Fibroblast of peridontal ligament (primary cell): ENCODE measurements around the gene CAPZA1.

Experiments
- DNase-seq: peaks from one replicate; pipeline ENCODE4 v3.0.0-alpha.2; 2010; ENCODE audit errors: extremely low read depth

The CAPZA1 gene

DNA sequence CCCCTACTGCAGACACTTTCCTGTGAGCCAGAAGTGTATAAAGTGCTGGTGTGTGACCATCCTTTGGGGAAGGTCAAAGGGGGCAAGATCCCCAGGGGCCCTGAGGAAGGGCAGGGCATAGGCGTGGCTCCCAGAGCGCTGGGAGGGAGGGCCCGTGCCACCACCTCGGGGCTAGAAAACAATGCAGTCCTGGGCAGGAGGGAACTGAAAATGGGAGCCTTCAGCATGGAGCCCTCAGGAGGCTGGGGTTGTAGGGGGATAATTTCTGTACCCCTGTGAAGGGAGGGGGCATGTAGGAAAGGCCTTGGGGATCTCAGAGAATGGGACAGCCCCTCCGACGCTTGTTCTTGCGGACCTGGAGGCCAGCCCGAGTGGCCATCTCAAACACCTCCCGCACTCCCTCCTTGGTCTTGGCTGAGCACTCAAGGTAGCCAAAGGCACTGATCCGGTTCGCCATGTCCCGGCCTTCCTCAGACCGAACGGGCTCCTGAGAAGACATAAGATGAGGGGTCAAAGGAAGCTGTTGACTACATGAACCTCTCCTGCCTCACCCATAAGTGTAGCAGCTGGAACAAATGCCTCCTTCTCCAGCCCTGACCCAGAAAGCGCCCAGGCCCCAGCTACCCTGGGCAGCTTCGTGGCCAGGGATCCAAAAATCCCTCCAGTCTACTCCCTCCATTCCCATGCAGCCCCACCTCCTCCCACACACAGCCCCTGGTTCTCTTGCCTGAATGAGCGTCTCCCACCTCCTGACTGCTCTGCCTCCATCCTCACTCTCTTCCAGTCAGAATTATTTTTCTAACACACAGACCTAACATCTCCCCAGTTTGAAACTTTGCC lies 81.8 kb downstream of the CAPZA1 start:
- no peak for DNase-seq

DNA sequence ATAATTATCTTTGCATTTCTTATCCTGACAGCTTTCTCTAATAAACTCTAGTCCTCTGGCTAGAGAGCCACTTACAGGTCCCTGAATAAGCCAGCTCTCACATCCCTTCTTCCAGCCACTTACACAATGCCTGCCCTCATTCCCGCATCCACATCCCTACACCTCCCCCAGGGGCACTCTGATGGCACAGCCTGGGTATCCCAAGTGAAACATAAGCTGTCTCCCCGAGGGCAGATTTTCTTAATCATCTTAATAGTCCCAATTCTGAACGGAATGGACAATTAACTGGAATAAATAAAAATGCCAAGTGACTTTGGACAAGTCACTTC lies 82.4 kb downstream of the CAPZA1 start:
- DNase-seq = no peak

DNA sequence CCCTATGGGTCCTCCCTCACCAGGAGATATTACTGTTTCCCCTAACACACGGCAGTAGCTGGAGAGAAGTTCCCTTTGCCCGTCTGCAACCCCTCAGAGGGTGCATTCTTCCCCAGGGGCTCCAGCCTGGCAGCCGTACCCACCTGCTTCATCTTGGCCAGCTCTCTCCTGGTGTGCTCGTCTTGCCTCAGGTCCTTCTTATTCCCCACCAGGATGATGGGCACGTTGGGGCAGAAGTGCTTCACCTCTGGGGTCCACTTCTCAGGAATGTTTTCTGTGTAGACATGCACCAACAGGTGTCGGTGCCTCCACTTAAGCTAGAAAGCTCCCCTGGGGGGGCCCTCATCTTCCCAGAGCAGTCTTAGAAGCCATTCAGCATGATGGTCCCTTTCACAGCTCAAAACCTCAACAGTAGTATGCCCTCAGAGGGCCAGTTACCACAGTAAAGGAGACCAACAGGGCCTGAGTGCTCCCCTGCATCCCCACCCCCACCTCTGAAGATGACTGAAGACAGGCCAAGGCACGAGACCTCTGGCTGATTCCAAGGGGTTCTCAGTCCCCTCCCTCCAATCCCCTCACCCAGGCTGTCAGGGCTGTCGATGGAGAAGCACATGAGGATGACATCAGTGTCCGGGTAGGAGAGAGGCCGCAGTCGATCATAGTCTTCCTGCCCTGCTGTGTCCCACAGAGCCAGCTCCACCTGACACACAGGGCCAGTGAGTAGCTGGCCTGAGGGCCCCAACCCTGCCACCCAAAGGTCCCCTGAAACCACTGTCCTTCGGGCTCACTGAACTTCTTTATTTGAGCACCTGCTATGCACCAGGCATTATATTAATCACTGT lies 83.0 kb downstream of the CAPZA1 start:
- DNase-seq = no peak

DNA sequence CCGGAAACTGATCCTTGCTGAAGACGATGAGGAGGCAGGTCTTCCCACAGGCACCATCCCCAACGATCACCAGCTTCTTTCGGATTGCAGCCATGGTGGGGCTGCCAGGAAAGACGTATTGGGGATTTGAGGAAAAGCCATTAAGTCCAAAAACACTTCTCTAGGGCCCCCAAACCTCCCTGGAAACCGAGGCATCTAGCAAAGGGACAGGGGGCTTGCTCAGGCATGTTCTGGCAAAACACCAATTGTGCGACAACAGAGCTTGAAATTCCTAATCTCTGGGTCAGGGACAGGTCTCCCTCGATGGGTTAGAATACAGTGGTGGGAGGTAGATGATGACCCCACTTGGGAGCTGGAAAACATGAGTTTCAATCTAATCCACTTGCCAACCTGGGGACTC lies 84.1 kb downstream of the CAPZA1 start:
- DNase-seq = no peak

DNA sequence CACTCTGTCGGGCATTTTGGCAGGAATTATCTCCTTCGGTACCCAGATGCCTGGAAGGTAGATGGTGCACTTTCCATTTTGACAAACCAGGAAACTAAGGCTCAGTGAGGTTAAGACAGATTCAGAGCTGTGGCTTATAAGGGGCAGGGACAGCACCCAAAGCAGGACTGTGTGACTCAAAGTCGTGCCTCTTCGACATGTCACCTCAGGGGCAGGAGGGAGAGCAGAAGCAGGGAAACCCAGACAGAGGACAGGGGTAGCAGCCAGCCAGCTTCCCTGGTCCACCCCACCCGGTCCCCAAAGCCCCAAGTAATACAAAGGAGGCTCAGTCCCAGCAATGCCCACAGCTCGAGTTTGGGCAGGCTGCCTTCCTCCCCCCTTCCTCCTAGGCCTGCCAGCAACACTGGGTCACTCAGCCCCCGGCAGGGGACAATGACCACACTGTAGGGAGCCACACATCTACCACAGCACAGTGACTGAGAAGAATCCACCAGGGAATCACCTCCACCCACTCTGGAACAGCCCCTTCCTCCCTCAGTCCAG lies 84.8 kb downstream of the CAPZA1 start:
- no peak for DNase-seq

DNA sequence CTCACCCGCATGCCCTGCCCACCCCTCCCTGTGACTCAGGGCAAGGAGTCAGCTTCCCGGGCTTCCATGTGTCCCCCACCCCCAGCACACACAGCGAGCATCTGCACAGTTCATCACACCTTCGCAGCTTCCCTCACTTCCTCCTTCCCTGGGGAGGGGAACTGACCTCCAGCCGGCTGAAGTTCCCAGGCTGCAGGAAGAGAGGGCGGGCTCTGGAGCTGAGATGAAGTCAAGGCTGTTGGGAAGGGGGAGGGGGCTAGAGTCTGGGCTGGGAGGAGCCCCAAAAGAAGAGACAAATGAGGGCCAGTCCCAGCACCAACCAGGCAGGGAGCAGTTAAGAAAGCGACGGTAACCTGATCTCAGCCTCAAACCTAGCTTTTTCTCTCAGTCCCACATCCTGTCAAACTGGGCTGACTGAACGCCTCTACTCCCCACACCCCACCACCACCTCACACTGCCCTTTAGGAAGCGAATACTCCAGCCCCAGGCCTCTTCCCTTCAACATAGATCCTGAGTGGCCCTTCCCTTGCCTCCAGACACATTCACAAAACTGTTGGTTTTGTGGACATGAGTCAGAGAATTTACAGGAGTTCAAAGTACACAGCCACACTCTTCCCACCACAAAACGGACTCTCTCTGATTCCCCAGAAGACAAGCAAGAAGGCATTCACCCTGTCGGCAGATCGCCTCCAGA lies 85.4 kb downstream of the CAPZA1 start:
- peak; percentile 91 for DNase-seq

DNA sequence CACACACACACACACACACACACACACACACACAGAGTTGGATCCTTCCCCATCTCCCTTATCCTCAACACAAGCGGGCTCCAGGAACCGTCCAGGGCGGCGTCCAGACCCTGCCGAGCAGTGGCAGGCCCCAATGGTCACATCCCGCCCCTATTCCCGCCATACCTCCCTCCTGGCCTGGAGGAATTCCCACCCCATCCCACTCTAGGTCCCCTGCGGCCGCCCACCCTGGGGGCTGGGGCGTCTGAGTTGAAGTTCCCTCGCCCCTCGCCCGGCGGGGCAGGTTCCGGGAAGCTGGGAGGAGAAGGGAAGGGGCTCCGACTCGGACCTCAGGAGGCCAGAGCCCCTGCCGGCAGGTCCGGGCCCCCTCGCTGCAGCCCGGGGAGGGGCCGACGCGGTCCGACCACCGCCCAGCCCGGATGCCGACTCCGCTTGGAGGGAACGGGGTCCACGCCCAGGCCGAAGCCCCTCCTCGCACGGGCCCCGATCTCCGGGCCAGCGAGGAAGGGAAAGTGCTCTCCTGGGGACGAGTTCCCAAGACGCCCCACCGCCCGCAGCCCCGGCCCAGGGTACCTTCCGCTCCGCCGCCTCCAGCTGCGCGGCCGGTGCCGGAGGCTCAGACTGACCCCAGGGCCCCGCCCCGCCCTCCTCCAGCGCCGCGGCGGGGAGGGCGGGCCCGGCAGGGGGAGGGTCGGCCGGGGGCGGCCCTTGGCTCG lies 87.0 kb downstream of the CAPZA1 start, which contains the start of gene RHOC:
Gene RHOC (minus strand): TSS at position 623 of the 716 bp plus-strand sequence. CDS start 3,328 bp downstream, outside the sequence.
- peak; percentile 33 for DNase-seq

DNA sequence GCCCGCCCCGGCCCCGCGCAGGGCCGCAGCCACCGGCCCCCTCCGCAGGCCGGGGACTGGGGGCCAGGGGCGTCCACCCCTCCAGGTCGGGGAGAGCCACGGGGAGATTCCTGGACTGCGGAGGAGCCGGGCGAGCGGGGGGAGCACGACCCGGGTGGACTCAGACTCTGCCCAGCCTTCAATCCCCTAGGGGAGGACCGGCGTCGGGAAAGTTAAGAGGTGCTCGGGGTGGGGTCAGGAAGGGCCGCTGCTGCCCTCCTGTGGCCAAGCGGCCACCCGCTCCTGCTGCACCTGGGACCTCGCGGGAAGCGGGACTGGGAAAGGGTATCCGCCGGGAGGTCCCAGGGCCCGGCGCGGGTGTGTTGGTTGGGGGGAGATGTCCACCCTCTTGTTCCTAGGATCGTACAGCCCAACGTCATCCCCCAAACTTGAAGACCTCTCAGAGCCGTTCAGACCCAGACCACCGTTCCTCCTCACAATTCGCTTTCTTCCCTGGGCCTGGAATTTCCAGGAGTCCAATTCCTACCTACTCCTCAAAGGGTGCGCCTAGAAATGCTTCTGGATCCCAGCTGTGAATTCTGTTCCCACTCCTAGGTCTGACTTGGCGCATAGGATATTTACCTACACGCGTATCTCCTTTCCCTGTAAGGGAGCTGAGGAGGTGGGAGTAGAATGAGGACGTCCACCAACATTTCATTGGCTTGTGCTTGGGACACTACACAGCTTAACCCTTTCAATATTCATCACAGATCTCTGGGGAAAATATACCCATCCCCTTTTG lies 87.8 kb downstream of the CAPZA1 start:
- DNase-seq = peak; percentile 78

DNA sequence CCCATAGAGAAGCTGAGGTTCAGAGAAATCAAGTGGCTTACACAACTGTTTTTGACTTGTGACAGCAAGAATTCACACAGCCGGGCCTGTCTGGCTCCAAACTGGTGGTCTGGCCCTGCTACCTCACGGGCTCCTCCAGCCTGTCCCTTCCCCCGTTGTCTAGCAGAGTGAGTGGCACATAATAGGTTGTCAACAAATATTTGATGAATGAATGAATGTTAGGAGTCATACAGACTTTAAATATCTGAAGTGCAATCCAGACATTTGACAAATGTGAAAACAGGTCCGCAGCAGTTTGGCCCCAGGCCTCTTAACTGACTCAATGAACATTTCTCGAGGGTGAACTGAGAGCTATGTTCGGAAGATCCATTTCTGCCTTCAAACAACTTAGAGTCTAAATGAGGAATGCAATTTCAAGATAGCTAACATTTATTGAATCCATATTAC lies 88.4 kb downstream of the CAPZA1 start:
- DNase-seq = no peak

DNA sequence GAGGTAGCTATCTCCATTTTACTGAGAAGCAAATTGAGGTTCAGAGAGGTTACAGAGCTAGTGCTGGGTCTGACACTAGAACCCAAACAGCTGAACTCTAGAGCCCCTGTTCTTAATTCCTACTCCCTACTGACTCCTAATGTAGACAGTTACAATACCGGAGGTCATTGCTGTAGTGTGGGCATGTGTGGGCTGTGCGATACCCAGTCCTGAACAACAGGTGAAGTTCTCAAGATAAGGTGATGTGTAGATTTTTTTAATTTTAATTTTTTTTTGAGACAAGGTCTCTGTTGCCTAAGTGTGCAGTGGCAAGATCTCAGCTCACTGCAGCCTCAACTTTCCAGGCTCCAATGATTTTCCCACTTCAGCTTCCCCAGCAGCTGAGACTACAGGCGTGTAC lies 88.9 kb downstream of the CAPZA1 start:
- no peak for DNase-seq

DNA sequence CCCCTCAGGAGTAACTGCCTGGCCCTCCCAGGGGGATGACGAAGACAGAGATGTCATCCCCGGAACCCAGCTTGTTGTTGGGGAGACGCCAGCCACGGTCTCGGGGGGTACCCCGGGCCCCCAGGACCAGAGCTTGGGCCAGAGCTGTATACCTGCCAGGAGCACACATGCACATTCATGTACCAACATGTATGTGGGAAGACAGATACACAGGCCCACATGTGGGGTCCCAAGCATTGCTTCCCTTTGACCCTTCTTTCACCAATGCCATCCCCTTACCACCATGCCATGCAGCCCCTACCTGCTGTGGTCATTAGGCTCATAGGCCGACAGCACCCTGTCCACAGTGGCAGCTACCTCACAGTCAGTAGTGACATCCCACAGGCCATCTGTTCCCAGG lies 90.5 kb downstream of the CAPZA1 start:
- no peak for DNase-seq

DNA sequence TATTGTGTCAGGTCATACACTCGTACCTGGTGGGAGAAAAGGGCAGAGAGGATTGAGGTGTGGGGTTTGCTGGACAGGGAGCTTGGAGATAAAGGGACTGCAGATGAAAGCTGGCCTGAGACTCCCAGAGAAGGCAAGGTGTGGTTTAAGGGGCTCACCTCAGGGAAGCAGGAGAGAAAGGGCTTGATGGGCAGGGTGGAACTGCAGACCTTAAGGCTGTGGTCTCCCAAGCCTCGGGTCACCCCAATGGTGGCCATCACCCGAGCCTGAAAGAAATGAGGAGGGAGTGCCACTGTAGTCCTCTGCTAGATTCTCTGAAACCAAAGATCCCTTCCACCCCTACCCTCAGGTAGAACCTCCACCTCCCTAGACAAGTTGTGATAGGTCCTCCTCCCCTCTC lies 91.0 kb downstream of the CAPZA1 start:
- no peak for DNase-seq

DNA sequence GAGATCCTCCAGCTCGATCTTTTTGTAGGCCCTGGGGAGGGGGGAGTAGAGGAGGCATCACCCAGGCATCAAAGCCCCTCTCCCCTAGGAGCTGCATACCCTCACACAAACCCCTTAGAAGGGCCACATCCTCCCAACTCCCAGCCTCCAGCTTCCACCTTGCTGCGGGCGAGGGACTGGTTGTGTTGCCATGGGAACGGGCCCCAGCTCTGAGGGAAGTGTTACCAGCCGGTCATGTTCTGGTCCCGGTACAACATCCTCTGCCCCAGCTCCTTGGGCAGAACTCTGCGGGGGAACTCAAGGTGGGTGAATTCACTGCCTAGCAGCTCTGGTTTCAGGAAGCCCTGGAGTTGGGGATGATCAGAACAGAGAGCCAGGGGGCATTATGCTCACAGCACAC lies 91.4 kb downstream of the CAPZA1 start:
- no peak for DNase-seq

DNA sequence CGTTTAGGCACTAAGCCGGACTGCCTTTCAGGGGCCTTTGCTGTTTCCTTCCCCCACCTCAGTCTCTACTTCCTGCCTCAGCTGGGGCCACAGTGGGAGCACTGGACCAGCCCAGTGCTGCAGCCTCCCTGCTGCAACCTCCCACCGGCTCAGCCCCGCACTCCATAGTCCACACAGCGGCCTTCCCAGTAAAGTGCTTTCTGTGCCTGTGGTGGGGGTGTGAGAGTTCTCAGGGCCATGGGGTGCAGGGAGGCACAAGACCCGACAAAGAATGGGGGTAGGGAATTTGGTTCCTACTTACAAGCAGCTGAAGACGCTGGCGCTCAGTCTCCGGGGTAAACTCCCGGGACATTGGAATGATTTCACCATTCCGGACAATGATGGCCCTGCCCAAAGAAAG lies 92.0 kb downstream of the CAPZA1 start:
- no peak for DNase-seq

DNA sequence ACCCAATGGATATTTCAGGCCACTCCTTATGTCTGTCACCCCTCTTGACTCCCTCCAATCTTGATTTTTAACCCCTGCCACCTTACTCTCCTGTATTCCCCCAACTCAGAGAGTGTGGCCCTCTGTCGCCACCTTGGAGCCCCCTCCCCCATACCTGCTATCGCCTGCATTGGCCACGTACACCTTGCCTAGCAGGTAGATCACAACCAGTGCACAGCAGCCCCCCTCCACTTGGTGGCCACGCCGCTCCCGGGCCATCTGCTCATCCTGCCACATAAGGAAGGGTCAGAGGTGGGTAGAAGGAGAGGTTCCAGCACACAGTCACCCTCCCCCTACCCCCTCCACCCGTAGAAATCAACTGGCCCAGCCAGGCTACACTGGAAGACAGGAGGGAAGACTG lies 92.6 kb downstream of the CAPZA1 start:
- DNase-seq = no peak

DNA sequence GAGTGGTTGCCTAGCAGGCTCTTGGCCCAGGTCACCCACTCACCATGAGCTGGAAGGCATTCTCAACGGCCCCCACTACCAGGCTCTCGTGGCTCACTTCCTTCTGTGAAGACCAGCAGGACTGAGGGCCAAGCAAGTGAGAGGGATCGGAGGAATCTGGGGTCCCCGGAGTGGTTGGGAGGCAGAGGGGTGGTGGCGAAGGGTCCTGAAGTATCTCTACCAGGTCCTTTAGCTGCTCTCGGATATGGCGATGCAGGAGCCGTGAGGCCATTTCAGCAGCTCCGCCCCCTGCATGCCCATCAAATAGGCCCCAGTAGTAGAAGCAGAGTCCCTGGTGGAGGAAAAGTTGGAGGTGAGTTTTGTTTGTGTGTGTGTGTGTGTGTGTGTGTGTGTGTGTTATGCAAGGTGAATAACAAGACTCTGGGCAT lies 93.1 kb downstream of the CAPZA1 start:
- no peak for DNase-seq

DNA sequence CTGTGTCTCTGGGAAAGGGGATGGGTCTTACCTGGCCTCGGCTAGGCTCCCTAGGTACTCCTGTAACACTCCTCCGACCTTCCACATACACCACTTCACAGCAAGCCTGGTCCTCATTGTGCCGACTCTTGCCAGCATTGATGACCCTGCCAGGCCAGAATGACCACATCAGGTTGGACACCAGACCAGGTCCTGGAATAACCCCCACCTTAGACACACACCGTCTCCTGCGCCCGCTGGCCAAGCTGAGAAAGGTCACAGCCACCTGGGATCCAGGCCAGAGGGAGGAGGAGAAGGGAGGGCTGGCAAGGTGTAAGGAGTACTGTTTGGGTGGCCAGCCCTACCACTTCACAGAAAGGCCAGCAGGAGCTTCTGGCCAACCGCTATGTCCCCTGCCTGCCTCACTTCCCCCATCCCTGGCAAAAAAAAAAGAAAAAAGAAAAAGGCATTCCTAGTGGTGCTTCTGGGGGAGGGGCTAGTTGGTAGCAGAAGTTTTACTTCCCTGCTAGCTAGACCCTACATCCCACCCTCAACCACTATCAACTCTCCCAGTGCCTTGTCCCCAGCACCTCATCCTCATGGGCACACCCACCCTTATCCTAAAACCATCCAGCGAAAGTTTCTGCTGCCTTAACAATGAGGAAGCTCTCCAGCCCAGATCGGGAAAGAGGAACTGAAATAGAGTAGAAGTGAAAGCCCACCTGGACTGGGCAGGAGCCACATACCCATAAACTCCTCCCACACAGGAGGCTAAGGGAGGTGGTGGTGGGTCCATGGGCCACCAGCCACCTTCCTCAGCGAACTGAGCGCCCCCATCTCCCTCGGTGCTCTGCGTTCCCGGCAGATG lies 94.1 kb downstream of the CAPZA1 start:
- no peak for DNase-seq

DNA sequence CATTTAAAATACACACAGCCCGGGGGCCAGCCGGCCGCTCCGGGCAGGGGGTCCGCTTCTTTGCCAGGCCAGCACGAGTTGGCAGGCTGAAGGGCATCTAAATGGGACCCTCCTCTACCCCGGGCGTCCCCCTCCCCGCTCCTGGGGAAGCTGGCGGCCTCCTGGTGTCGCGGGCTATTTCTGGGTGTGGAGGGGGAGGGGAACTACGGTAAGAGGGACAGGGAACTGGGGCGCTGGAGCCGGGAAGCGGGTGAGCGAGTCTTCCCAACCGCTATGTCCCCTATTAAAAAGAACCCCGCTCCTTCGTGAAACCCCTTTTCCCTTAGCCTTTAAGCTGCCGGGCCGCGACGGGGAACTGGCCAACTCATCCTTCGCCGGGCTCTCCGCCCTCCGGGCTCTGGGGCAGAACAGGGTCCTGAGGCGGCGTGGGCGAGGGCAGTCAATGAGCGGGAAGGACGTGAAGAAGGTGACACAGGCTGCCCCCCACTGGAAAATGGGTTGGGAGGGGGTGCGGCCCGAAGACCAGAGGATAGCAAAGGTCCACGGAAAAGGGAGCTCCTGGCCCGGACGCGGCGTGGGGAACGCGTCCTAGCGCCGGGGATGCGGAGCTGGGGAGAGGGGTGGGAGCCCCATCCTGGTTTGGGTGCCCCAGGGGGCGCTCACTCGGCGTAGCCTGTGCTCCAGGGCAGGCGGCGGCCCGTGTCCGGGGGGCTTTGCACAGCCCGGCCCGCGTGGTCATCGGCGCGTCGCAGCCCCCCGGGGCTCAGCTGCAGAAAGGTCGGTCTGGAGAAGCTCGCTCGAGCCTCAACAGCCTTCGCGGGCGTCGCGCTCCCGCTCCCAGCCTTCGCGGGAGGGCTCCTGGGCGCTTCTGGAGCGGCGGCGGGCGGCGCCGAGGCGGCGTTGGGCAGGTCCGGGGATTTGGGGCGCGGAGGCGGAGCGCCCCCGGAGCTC lies 95.0 kb downstream of the CAPZA1 start:
- DNase-seq = no peak
